Measurements from ENCODE around the gene ANGPT4. TPM values are rescaled to one million over a fixed set of nuclear protein-coding genes. Genes with fewer than 3 reads are reported as not detected.

The ANGPT4 gene
- total RNA-seq, 2 donors from 2014 or later, result under 0.01 to 0.66 TPM

DNA sequence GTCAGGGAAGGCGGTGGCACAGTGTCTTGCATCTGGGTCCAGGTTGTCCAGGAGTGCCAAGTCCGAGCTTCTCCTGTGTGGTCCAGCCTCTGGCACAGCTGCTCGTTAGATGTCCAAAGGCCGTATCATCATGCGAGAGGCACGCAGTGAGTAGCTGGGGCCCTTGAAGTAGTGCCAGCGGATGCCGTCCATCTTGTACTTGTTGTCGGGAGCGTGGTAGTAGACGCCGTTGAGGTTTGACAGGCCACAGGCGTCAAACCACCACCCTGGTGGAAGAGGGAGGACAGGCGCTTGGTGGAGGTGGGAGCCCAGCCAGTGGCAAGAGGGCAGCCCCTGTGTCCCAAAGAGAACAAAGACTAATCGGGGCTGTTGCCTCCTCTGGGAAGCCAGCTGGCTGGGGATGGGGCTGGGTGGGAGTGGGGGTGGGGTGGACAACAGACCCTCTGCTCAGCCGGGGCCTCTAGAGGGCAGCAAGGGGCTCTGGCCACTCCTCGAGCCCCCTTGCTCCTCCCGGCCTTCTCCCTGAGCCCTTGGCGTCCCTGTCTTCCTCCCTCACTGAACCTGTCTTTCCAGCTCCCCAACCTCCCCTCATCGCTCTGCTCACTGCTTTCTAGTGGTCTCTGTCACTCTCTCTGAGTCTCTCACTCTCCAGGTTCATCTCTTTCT lies 43.1 kb downstream of the ANGPT4 start:
- intact Hi-C loops (cut with DNase I), result no loop called here
- Histone ChIP-seq H3K36me3 (replicated peaks in 1 of 2; ENCODE audit: insufficient read depth in 1 of 2, low read depth in 2 of 2) (no peaks in the 10 kb centered on the region), H3K9me3 (no peaks in the 10 kb centered on the region), H3K27me3 (no peaks in the 10 kb centered on the region), H3K4me3 (no peak overlapping the region), H3K27ac (no peak overlapping the region), H3K4me1 (no peaks in the 10 kb centered on the region)
- TF ChIP-seq, protein P1, sequence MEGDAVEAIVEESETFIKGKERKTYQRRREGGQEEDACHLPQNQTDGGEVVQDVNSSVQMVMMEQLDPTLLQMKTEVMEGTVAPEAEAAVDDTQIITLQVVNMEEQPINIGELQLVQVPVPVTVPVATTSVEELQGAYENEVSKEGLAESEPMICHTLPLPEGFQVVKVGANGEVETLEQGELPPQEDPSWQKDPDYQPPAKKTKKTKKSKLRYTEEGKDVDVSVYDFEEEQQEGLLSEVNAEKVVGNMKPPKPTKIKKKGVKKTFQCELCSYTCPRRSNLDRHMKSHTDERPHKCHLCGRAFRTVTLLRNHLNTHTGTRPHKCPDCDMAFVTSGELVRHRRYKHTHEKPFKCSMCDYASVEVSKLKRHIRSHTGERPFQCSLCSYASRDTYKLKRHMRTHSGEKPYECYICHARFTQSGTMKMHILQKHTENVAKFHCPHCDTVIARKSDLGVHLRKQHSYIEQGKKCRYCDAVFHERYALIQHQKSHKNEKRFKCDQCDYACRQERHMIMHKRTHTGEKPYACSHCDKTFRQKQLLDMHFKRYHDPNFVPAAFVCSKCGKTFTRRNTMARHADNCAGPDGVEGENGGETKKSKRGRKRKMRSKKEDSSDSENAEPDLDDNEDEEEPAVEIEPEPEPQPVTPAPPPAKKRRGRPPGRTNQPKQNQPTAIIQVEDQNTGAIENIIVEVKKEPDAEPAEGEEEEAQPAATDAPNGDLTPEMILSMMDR (IDR thresholded peaks at IDR 0.05), result no peak
- TF ChIP-seq POLR2A (IDR thresholded peaks at IDR 0.05), result no peak
- ATAC-seq (no peak), DNase-seq (no peak)
- WGBS, 2 donors, result 56 to 62% methylated on average over 15 to 19 of the region's 20 CpGs

DNA sequence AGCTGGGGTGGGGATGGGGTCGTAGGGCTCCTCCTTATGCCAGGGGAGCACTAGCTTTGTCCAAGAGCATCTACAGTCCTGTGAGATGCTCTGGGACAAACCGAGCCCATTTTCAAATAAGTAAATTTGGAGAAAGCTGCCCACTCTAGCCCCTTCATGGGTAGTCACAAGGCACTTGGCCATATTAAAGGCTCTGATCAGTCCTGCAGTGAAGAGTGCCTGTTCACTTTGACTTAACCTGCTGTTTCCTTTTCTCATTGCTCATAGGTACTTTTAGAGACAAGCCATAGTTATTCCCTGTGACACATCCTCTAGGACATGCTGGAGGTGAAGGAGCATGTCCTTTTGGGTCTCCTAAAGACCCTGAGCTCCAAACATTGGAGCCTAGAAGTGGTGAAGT lies 44.2 kb downstream of the ANGPT4 start:
- intact Hi-C loops (cut with DNase I), result no loop called here
- H3K4me1 ChIP-seq, result no peaks in the 10 kb centered on the region
- 39 to 51% methylated on average over 2 of the region's 2 CpGs for WGBS, 2 donors
- H3K4me3 ChIP-seq, result no peak overlapping the region
- ATAC-seq (no peak), DNase-seq (no peak)
- no peaks in the 10 kb centered on the region for H3K9me3 ChIP-seq
- TF ChIP-seq POLR2A (IDR thresholded peaks at IDR 0.05), result no peak
- TF ChIP-seq, protein P1 (IDR thresholded peaks at IDR 0.05), result no peak
- H3K36me3 ChIP-seq (replicated peaks in 1 of 2; ENCODE audit: insufficient read depth in 1 of 2, low read depth in 2 of 2), result no peaks in the 10 kb centered on the region
- no peaks in the 10 kb centered on the region for H3K27me3 ChIP-seq
- no peak overlapping the region for H3K27ac ChIP-seq

DNA sequence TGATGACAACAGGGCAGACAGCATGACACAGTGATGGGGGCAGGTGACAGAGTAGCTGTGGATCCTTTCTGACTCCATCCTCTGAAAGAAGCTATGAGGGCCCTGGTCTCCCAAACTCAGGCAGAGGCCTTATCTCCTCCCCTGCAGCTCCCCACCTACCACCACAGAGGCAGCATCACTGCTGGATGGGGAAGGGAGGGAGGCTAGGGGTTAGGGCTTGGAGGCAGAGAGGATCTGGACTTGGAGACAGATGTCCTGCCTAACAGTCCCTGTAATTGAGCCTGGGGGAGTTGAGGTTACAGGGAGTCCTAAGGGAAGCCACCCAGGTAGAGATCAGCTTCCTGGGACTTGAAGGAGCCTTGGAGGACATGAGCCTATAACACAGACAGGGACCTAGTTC lies 44.7 kb downstream of the ANGPT4 start:
- ATAC-seq (no peak), DNase-seq (no peak)
- intact Hi-C loops (cut with DNase I), result no loop called here
- Histone ChIP-seq H3K27ac (no peak overlapping the region), H3K4me1 (no peaks in the 10 kb centered on the region), H3K9me3 (no peaks in the 10 kb centered on the region), H3K27me3 (no peaks in the 10 kb centered on the region), H3K4me3 (no peak overlapping the region), H3K36me3 (replicated peaks in 1 of 2; ENCODE audit: insufficient read depth in 1 of 2, low read depth in 2 of 2) (no peaks in the 10 kb centered on the region)
- TF ChIP-seq, protein P1 (IDR thresholded peaks at IDR 0.05), result no peak
- TF ChIP-seq POLR2A (IDR thresholded peaks at IDR 0.05), result no peak

DNA sequence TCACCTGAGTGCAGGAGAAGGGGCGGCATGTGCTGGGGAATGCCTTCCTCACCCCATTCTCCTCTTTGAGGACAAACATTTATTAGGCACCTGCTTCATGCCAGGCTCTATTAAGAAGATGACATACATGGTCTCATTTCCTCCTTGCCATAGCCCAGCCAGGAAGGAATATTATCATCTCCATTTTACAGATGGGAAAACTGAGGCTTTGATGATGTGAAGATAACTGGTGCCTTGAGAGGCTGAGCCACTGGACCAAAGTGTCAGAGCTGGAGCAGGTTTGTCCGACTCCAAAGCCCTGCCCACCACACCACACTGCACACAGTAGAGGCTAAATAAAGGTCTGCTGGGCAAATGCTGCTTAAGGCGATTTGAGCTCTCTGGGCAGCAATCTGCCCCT lies 45.4 kb downstream of the ANGPT4 start:
- H3K27ac ChIP-seq, result no peak overlapping the region
- no peak overlapping the region for H3K4me3 ChIP-seq
- 61 to 79% methylated on average over 2 to 3 of the region's 3 CpGs for WGBS, 2 donors
- TF ChIP-seq POLR2A (IDR thresholded peaks at IDR 0.05), result no peak
- TF ChIP-seq, protein P1 (IDR thresholded peaks at IDR 0.05), result no peak
- ATAC-seq, result no peak
- intact Hi-C loops (cut with DNase I), result no loop called here
- no peaks in the 10 kb centered on the region for H3K36me3 ChIP-seq (replicated peaks in 1 of 2; ENCODE audit: insufficient read depth in 1 of 2, low read depth in 2 of 2)
- no peaks in the 10 kb centered on the region for H3K4me1 ChIP-seq
- no peak for DNase-seq
- H3K27me3 ChIP-seq, result no peaks in the 10 kb centered on the region
- no peaks in the 10 kb centered on the region for H3K9me3 ChIP-seq

DNA sequence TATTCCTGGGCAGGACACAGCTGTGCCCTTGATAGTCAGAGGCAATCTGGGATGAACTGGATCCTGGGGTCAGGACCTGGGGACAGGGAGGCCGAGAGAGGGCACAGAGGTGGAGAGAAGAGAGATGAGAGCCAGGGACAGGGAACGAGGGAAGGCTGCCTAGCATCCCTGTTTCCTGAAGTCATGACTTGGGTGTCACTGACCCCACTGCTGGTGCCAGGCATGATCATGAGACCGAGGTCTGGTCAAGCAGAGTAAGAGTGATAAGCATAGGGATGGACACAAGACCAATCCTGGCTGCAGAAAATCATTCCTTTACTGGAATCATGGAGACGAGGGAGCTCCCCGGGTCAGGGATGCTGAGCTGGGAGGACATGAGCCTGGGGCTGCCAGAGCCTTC lies 46.5 kb downstream of the ANGPT4 start:
- WGBS, 2 donors, result 59 to 67% methylated on average over 5 of the region's 5 CpGs
- no peaks in the 10 kb centered on the region for H3K27me3 ChIP-seq
- no peaks in the 10 kb centered on the region for H3K9me3 ChIP-seq
- TF ChIP-seq POLR2A (IDR thresholded peaks at IDR 0.05), result no peak
- TF ChIP-seq, protein P1 (IDR thresholded peaks at IDR 0.05), result no peak
- no peaks in the 10 kb centered on the region for H3K4me1 ChIP-seq
- no peak for ATAC-seq
- intact Hi-C loops (cut with DNase I), result no loop called here
- no peak for DNase-seq
- no peak overlapping the region for H3K4me3 ChIP-seq
- H3K36me3 ChIP-seq (replicated peaks in 1 of 2; ENCODE audit: insufficient read depth in 1 of 2, low read depth in 2 of 2), result no peaks in the 10 kb centered on the region
- H3K27ac ChIP-seq, result no peak overlapping the region

Data from body of pancreas (tissue), 4 donors.